Natural killer cell (primary cell): Measurements from ENCODE around the gene BOK. TPM values are rescaled to one million over a fixed set of nuclear protein-coding genes. Genes with fewer than 3 reads are reported as not detected.

ENCODE experiments used
- ATAC-seq, 3 donors: fragments of 150-1000 bp in 2 of 3; fragments of 200-7000 bp in 1 of 3; cut with Tn5 transposase; 1 replicate in 1 of 3; 2 replicates in 2 of 3; pipeline ENCODE4 v1.10.0; 2021; ENCODE audit warnings: mild to moderate bottlenecking in 2 of 3, moderate library complexity in 2 of 3
- DNase-seq, 2 donors: peaks; one replicate each; pipeline versions ENCODE4 v3.0.0 to v3.0.0-alpha.2; 2013 to 2021; ENCODE audit warnings: mixed read lengths in 1 of 2
- H3K27ac ChIP-seq: one replicate; pipeline ENCODE4 v1.5.1; 2013; ENCODE audit warnings: mild to moderate bottlenecking, low read length
- H3K27me3 ChIP-seq: one replicate; pipeline ENCODE4 v1.6.1; 2013; ENCODE audit warnings: low read length; ENCODE audit not compliant: control insufficient read depth, insufficient read depth
- H3K36me3 ChIP-seq: one replicate; pipeline ENCODE4 v1.6.1; 2013; ENCODE audit warnings: low read length; ENCODE audit not compliant: control insufficient read depth, insufficient read depth
- H3K4me1 ChIP-seq: one replicate; pipeline ENCODE4 v1.6.1; 2013; ENCODE audit warnings: low read length; ENCODE audit not compliant: control insufficient read depth, insufficient read depth
- H3K4me3 ChIP-seq: one replicate; pipeline ENCODE4 v1.5.1; 2013; ENCODE audit warnings: low read length
- H3K9me3 ChIP-seq: one replicate; pipeline ENCODE4 v1.6.1; 2013; ENCODE audit warnings: low read length; ENCODE audit not compliant: control insufficient read depth, insufficient read depth
- H3K27ac Mint-ChIP-seq, 2 donors: one replicate each; pipeline ENCODE4 v1.8.0; 2022; ENCODE audit warnings: mild to moderate bottlenecking in 2 of 2, mixed read lengths in 2 of 2, moderate library complexity in 1 of 2
- H3K27me3 Mint-ChIP-seq, 2 donors: one replicate each; pipeline ENCODE4 v1.8.0; 2022; ENCODE audit warnings: low read depth in 2 of 2, mixed read lengths in 2 of 2
- H3K36me3 Mint-ChIP-seq: one replicate; pipeline ENCODE4 v1.8.0; 2022; ENCODE audit warnings: mixed read lengths
- H3K4me1 Mint-ChIP-seq, 2 donors: one replicate each; pipeline ENCODE4 v1.8.0; 2022; ENCODE audit warnings: mixed read lengths in 2 of 2
- H3K4me3 Mint-ChIP-seq: one replicate; pipeline ENCODE4 v1.8.0; 2022; ENCODE audit warnings: mild to moderate bottlenecking, moderate library complexity, mixed read lengths
- H3K9me3 Mint-ChIP-seq, 2 donors: one replicate each; pipeline ENCODE4 v1.8.0; 2022; ENCODE audit warnings: mixed read lengths in 2 of 2
- CTCF ChIP-seq: fragments of 200-600 bp; IDR thresholded peaks from one replicate; pipeline ENCODE4 v1.8.0; 2022; ENCODE audit warnings: antibody characterized with exemption
- WGBS: methylation state at CpG from one replicate; pipeline ENCODE4 v1.1.7; 2013; ENCODE audit warnings: missing lambda C conversion rate; ENCODE audit not compliant: insufficient coverage; 5-methylcytosine and 5-hydroxymethylcytosine counted together
- intact Hi-C: fragments of 100-400 bp; cut with micrococcal nuclease; formaldehyde crosslinking; loops from one replicate; pipeline ENCODE4 v1.14.2; 2022
- total RNA-seq, 4 donors: library from RNA; stranded (reverse); fragments of 120-200 nt in 1 of 4; gene quantifications; one replicate each; pipeline versions ENCODE4 v1.2.3 to v1.2.4, GENCODE V29; 2013 to 2022

BOK gene
- total RNA-seq, 3 donors from 2014 or later (not counting 1 experiment from before 2014, with no cell fraction given), result 11.0 to 23.7 (median 19.6) TPM

- Histone ChIP-seq H3K4me1 (peaks cover 11% of the 10 kb centered on the region), H3K36me3 (no peaks in the 10 kb centered on the region), H3K27ac (no peak overlapping the region), H3K27me3 (peaks cover 11% of the 10 kb centered on the region), H3K4me3 (no peak overlapping the region), H3K9me3 (peaks cover 3% of the 10 kb centered on the region)
- Mint-ChIP-seq H3K27me3 (peaks cover 16% of the 10 kb centered on the region in 2 donors), H3K4me3 (no peak overlapping the region), H3K27ac (no peak overlapping the region), H3K4me1 (peaks cover 0 to 11% of the 10 kb centered on the region in 2 donors), H3K36me3 (peaks cover 9% of the 10 kb centered on the region), H3K9me3 (peaks cover 0 to 4% of the 10 kb centered on the region in 2 donors)
- DNase-seq (no peak), ATAC-seq (no peak)
- 75% methylated on average over 10 of the region's 12 CpGs for WGBS
- intact Hi-C loops, result no loop called here
- TF ChIP-seq CTCF, result no peak
These were observed 5.1 kb upstream of the BOK start for GRCh38 chr2:241553512-241553830.

- H3K27ac ChIP-seq, result no peak overlapping the region
- H3K4me1 Mint-ChIP-seq, result peaks cover 0 to 11% of the 10 kb centered on the region in 2 donors
- peaks cover 0 to 4% of the 10 kb centered on the region in 2 donors for H3K9me3 Mint-ChIP-seq
- TF ChIP-seq CTCF, result no peak
- intact Hi-C loops, result no loop called here
- H3K27me3 Mint-ChIP-seq, result peaks cover 16% of the 10 kb centered on the region in 2 donors
- no peak overlapping the region for H3K27ac Mint-ChIP-seq
- peaks cover 3% of the 10 kb centered on the region for H3K9me3 ChIP-seq
- peaks cover 9% of the 10 kb centered on the region for H3K36me3 Mint-ChIP-seq
- H3K4me3 ChIP-seq, result no peak overlapping the region
- H3K36me3 ChIP-seq, result no peaks in the 10 kb centered on the region
- DNase-seq (no peak), ATAC-seq (no peak)
- H3K4me1 ChIP-seq, result peaks cover 12% of the 10 kb centered on the region
- peaks cover 11% of the 10 kb centered on the region for H3K27me3 ChIP-seq
- no peak overlapping the region for H3K4me3 Mint-ChIP-seq
- WGBS, result 69% methylated on average over 6 of the region's 6 CpGs
These were observed 4.6 kb upstream of the BOK start for GRCh38 chr2:241553981-241554380.

- Mint-ChIP-seq H3K4me1 (peaks cover 0 to 11% of the 10 kb centered on the region in 2 donors), H3K4me3 (no peak overlapping the region), H3K27me3 (peaks cover 16 to 17% of the 10 kb centered on the region in 2 donors), H3K9me3 (peaks cover 0 to 4% of the 10 kb centered on the region in 2 donors), H3K36me3 (peaks cover 9% of the 10 kb centered on the region), H3K27ac (no peak overlapping the region)
- no peak overlapping the region for H3K27ac ChIP-seq
- peaks cover 13% of the 10 kb centered on the region for H3K4me1 ChIP-seq
- 93% methylated on average over 7 of the region's 7 CpGs for WGBS
- ATAC-seq, result no peak
- intact Hi-C loops, result no loop called here
- H3K9me3 ChIP-seq, result peaks cover 3% of the 10 kb centered on the region
- TF ChIP-seq CTCF, result no peak
- no peaks in the 10 kb centered on the region for H3K36me3 ChIP-seq
- H3K27me3 ChIP-seq, result peaks cover 12% of the 10 kb centered on the region
- no peak for DNase-seq
- H3K4me3 ChIP-seq, result no peak overlapping the region
These were observed 3.8 kb upstream of the BOK start for GRCh38 chr2:241554610-241555322.

GRCh38 chr2:241555711-241556110 lies 2.8 kb upstream of the BOK start:
- Mint-ChIP-seq H3K36me3 (peaks cover 9% of the 10 kb centered on the region), H3K27ac (no peak overlapping the region), H3K9me3 (peaks cover 0 to 4% of the 10 kb centered on the region in 2 donors), H3K4me1 (peaks cover 0 to 11% of the 10 kb centered on the region in 2 donors), H3K27me3 (peaks cover 16 to 22% of the 10 kb centered on the region in 2 donors), H3K4me3 (peak overlapping the region; percentile 28)
- DNase-seq (no peak), ATAC-seq (no peak)
- H3K9me3 ChIP-seq, result peaks cover 3% of the 10 kb centered on the region
- H3K4me1 ChIP-seq, result peaks cover 21% of the 10 kb centered on the region
- 33% methylated on average over 3 of the region's 3 CpGs for WGBS
- intact Hi-C loops, result no loop called here
- no peak overlapping the region for H3K4me3 ChIP-seq
- no peaks in the 10 kb centered on the region for H3K36me3 ChIP-seq
- no peak overlapping the region for H3K27ac ChIP-seq
- peaks cover 13% of the 10 kb centered on the region for H3K27me3 ChIP-seq
- TF ChIP-seq CTCF, result no peak
